GM18508 (cell line): ENCODE results near the gene DEGS2.

Source experiments
- ATAC-seq: cut with Tn5 transposase; IDR thresholded peaks from one replicate; pipeline ENCODE4 v1.9.1; 2021; ENCODE audit warnings: moderate number of reproducible peaks; ENCODE audit not compliant: insufficient read depth, unreplicated experiment

Gene DEGS2

DNA sequence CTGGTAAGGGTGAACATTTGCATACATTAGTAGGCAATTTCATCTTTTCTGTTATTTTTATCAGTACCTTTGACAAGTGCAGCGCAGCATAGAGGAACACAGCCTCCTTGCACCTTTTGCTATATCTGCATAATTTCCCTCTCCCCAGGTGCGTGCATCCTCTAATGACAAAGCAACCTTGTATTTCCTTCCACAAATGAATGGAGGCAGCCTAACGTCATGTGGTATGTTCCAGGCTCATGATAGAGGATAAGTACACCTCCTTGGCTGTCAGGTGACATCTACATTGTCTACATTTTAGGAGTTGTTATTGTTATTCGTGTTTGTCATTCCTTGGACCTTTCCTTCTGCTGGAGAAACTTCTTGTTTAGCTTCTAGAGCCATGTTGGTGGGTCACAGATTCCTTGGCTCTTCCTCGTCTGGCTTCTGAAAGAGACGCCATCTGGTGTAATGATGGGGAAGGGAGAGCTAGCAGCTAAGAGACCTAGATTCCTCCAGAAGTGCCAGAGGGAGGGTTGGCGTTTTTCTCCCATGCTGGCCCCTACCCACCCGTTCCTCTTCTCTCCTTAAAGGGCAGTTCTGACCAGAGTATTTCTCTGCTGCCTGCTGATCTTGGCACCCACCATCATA is 57.2 kb downstream of the DEGS2 start:
- ATAC-seq: no peak

DNA sequence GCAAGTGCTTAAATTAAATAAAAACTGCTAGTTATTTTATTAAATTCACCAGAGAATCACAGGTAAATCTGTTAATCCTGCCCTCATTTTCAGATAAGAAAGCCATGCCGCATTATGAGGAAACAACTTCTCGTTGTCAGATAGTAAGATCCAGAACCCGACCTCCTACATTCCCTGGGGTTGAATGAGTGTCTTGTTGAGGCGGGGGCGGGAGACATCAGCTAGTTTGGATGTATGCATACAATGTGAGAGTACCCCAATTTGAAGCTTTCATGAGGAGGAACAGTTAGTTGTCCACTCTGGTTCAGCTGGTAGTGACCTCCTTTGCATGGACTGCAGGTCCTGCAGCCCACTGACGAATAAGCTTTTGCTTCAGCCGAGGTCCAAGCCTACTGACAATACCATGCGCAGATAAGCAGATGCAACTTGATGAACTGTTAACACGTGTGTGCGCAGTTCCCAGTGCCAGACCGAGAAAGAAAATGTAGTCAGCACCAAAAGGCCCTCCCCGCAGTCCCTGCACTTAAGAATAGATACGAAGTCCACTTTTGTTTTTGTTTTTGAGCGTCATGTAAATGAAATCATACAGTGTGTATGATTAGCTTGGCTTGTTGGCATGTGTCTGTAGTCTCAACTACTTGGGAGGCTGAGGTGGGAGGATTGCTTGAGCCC is 59.3 kb downstream of the DEGS2 start:
- no peak for ATAC-seq

- ATAC-seq: no peak
Measured at GRCh38 chr14:100098171-100098570, 61.3 kb downstream of the DEGS2 start.

GRCh38 chr14:100096656-100097055 is 62.8 kb downstream of the DEGS2 start:
- ATAC-seq: no peak
